OCI-LY3 (cell line): ENCODE data around the gene ACTR1A.
"Not testable (repeated sequence)": the region's sequence is repeated elsewhere in the genome, so short reads cannot be mapped to it uniquely, and the experiment has no call there.

Experiments
- H2AFZ ChIP-seq: fragments of 200-600, 300-600 bp; shearing (Covaris generic); 2 replicates; pipeline ENCODE4 v1.6.0; 2014; ENCODE audit warnings: antibody characterized with exemption, low read depth, low read length
- H3K27ac ChIP-seq: fragments of 200-600, 300-600 bp; sonication (generic); 2 replicates; pipeline ENCODE4 v1.5.1; 2014; ENCODE audit warnings: mild to moderate bottlenecking, low read length, moderate library complexity, mixed read lengths
- H3K27me3 ChIP-seq: fragments of 200-600, 300-600 bp; sonication (generic); 2 replicates; pipeline ENCODE4 v1.6.1; 2014; ENCODE audit warnings: low read depth, low read length, mixed read lengths
- H3K36me3 ChIP-seq: fragments of 200-600, 300-600 bp; sonication (generic); replicated peaks from 2 replicates; pipeline ENCODE3; 2014; ENCODE audit warnings: low read depth, low read length, mixed read lengths
- H3K4me1 ChIP-seq: fragments of 300-600, 200-600 bp; sonication (generic); 2 replicates; pipeline ENCODE4 v1.6.1; 2014; ENCODE audit warnings: low read length, mixed read lengths
- H3K4me2 ChIP-seq: fragments of 200-600, 300-600 bp; sonication (generic); 2 replicates; pipeline ENCODE4 v1.6.1; 2014; ENCODE audit warnings: low read length, mixed read lengths
- H3K4me3 ChIP-seq: fragments of 300-600, 200-600 bp; sonication (generic); 2 replicates; pipeline ENCODE4 v1.5.1; 2014; ENCODE audit warnings: antibody characterized with exemption, mild to moderate bottlenecking, low read length, moderate library complexity
- H3K79me2 ChIP-seq: fragments of 300-600, 200-600 bp; shearing (Covaris generic); 2 replicates; pipeline ENCODE4 v1.6.1; 2014; ENCODE audit warnings: mild to moderate bottlenecking, low read length, mixed read lengths
- H3K9ac ChIP-seq: fragments of 300-600, 200-600 bp; shearing (Covaris generic); 2 replicates; pipeline ENCODE4 v1.6.0; 2014; ENCODE audit warnings: mild to moderate bottlenecking, low read length, moderate library complexity
- H3K9me3 ChIP-seq: fragments of 200-600, 300-600 bp; shearing (Covaris generic); 2 replicates; pipeline ENCODE4 v1.6.1; 2014; ENCODE audit warnings: low read length, mixed read lengths; ENCODE audit not compliant: insufficient read depth
- H4K20me1 ChIP-seq: fragments of 200-600, 300-600 bp; sonication (generic); 2 replicates; pipeline ENCODE4 v1.6.1; 2016; ENCODE audit warnings: low read length, mixed read lengths; ENCODE audit not compliant: insufficient read depth
- CTCF ChIP-seq: fragments of 200-600, 300-600 bp; sonication (generic); IDR thresholded peaks from 2 replicates; pipeline ENCODE4 v1.5.1; 2014; ENCODE audit warnings: antibody characterized with exemption, low read length, low read depth
- EZH2phosphoT487 ChIP-seq: fragments of 200-600 bp; shearing (Covaris generic); IDR thresholded peaks from 2 replicates; pipeline ENCODE4 v1.6.1; 2018; ENCODE audit warnings: antibody characterized with exemption, mixed run types, low read depth

ACTR1A gene

GRCh38 chr10:102455893-102456471 lies 46.5 kb downstream of the ACTR1A start:
- Histone ChIP-seq H3K4me3 (no peak overlapping the region), H3K36me3 (peaks cover 10% of the 10 kb centered on the region), H3K9ac (no peak overlapping the region), H3K27ac (no peak overlapping the region), H3K27me3 (no peaks in the 10 kb centered on the region), H3K79me2 (peaks cover 8% of the 10 kb centered on the region), H3K9me3 (no peaks in the 10 kb centered on the region), H2AFZ (no peak overlapping the region), H3K4me2 (no peak overlapping the region), H4K20me1 (0 out of 2 replicates have a peak, but pooled peaks cover 3% of the 10 kb centered on the region), H3K4me1 (peaks cover 19% of the 10 kb centered on the region)
- no peak for TF ChIP-seq CTCF
- TF ChIP-seq EZH2phosphoT487 = no peak

- Histone ChIP-seq H3K4me1 (peaks cover 14% of the 10 kb centered on the region), H3K36me3 (peaks cover 10% of the 10 kb centered on the region), H3K79me2 (peaks cover 17% of the 10 kb centered on the region)
- not testable (repeated sequence) for H3K4me2 ChIP-seq, H3K27ac ChIP-seq, H2AFZ ChIP-seq, H4K20me1 ChIP-seq, H3K9ac ChIP-seq, H3K27me3 ChIP-seq, H3K4me3 ChIP-seq, H3K9me3 ChIP-seq
Observed at GRCh38 chr10:102454662-102455487, 47.6 kb downstream of the ACTR1A start.

- H4K20me1 ChIP-seq = 0 out of 2 replicates have a peak, but pooled peaks cover 3% of the 10 kb centered on the region
- H3K27me3 ChIP-seq = no peaks in the 10 kb centered on the region
- H3K27ac ChIP-seq = no peak overlapping the region
- H3K79me2 ChIP-seq = peaks cover 17% of the 10 kb centered on the region
- no peaks in the 10 kb centered on the region for H3K9me3 ChIP-seq
- no peak overlapping the region for H3K9ac ChIP-seq
- no peak overlapping the region for H3K4me2 ChIP-seq
- H3K36me3 ChIP-seq = peaks cover 10% of the 10 kb centered on the region
- no peak overlapping the region for H3K4me3 ChIP-seq
- TF ChIP-seq CTCF (no peak), EZH2phosphoT487 (no peak)
- H3K4me1 ChIP-seq = peaks cover 19% of the 10 kb centered on the region
- no peak overlapping the region for H2AFZ ChIP-seq
Observed at GRCh38 chr10:102453502-102453901, 49.0 kb downstream of the ACTR1A start.

- no peak overlapping the region for H3K9ac ChIP-seq
- H3K79me2 ChIP-seq = peaks cover 17% of the 10 kb centered on the region
- H4K20me1 ChIP-seq = 0 out of 2 replicates have a peak, but pooled peaks cover 3% of the 10 kb centered on the region
- H3K36me3 ChIP-seq = peaks cover 10% of the 10 kb centered on the region
- H3K27me3 ChIP-seq = no peaks in the 10 kb centered on the region
- H2AFZ ChIP-seq = no peak overlapping the region
- no peak overlapping the region for H3K4me2 ChIP-seq
- no peak overlapping the region for H3K4me3 ChIP-seq
- TF ChIP-seq CTCF (no peak), EZH2phosphoT487 (no peak)
- no peaks in the 10 kb centered on the region for H3K9me3 ChIP-seq
- H3K27ac ChIP-seq = no peak overlapping the region
- H3K4me1 ChIP-seq = peaks cover 19% of the 10 kb centered on the region
Observed at GRCh38 chr10:102452672-102453340, 49.7 kb downstream of the ACTR1A start.
